Measurements from ENCODE around the gene ABHD2. TPM values are rescaled to one million over a fixed set of nuclear protein-coding genes. Genes with fewer than 3 reads are reported as not detected.

Gene ABHD2
- total RNA-seq, 1 experiment from 2014 or later: 148 TPM

- no peaks in the 10 kb centered on the region for H3K27me3 ChIP-seq (ENCODE audit: insufficient read depth, low read depth)
- no peaks in the 10 kb centered on the region for H4K20me1 ChIP-seq (ENCODE audit: insufficient read depth)
- H3K79me2 ChIP-seq (ENCODE audit: low read depth): no peaks in the 10 kb centered on the region
- H3K9me2 ChIP-seq (ENCODE audit: insufficient read depth): no peaks in the 10 kb centered on the region
- H3F3A ChIP-seq (ENCODE audit: insufficient read depth, low read depth): no peaks in the 10 kb centered on the region
- intact Hi-C loops (cut with micrococcal nuclease; ENCODE audit: unreplicated experiment): no loop called here
- ChIA-PET CTCF (no interaction called here), POLR2A (ENCODE audit: unreplicated experiment) (no interaction called here)
- H3K4me3 ChIP-seq: no peak overlapping the region
- no TSS peak for BruUV-seq (replicated peaks)
- H3K4me1 ChIP-seq (replicated peaks; ENCODE audit: insufficient read depth): no peaks in the 10 kb centered on the region
- no peak overlapping the region for H3K27ac ChIP-seq
- H2AFZ ChIP-seq: no peak overlapping the region
- TF ChIP-seq CTCF (conservative IDR thresholded peaks at IDR 0.05): no peak
- no peak for TF ChIP-seq EZH2 (IDR thresholded peaks at IDR 0.05; ENCODE audit: low read depth)
- no peak for DNase-seq
- H3K9me3 ChIP-seq (ENCODE audit: insufficient read depth, low read depth): peaks cover 23% of the 10 kb centered on the region; the same call in 1 of the 2 replicates
- H3K36me3 ChIP-seq (ENCODE audit: low read depth): no peaks in the 10 kb centered on the region
- no peak overlapping the region for H3K4me2 ChIP-seq
Observed at GRCh38 chr15:89070197-89071124, 17.8 kb upstream of the ABHD2 start.

- Histone ChIP-seq H3K9me2 (ENCODE audit: insufficient read depth) (no peaks in the 10 kb centered on the region), H3F3A (ENCODE audit: insufficient read depth, low read depth) (no peaks in the 10 kb centered on the region), H3K9me3 (ENCODE audit: insufficient read depth, low read depth) (peaks cover 13% of the 10 kb centered on the region; the same call in 1 of the 2 replicates), H3K27ac (no peak overlapping the region), H3K27me3 (ENCODE audit: insufficient read depth, low read depth) (no peaks in the 10 kb centered on the region), H3K4me2 (no peak overlapping the region), H3K79me2 (ENCODE audit: low read depth) (no peaks in the 10 kb centered on the region), H3K36me3 (ENCODE audit: low read depth) (no peaks in the 10 kb centered on the region), H2AFZ (no peak overlapping the region), H4K20me1 (ENCODE audit: insufficient read depth) (no peaks in the 10 kb centered on the region), H3K4me3 (no peak overlapping the region), H3K4me1 (replicated peaks; ENCODE audit: insufficient read depth) (no peaks in the 10 kb centered on the region)
- TF ChIP-seq CTCF (conservative IDR thresholded peaks at IDR 0.05) (no peak), EZH2 (IDR thresholded peaks at IDR 0.05; ENCODE audit: low read depth) (no peak)
- no TSS peak for BruUV-seq (replicated peaks)
- ChIA-PET CTCF (no interaction called here), POLR2A (ENCODE audit: unreplicated experiment) (interaction anchor here (0.5 to 0.6 kb wide), 2 partner anchors 17 to 33 kb away, joined by 3 to 7 read pairs; partner anchors contain the start of gene ABHD2)
- no peak for DNase-seq
- intact Hi-C loops (cut with micrococcal nuclease; ENCODE audit: unreplicated experiment): no loop called here
Observed at GRCh38 chr15:89071471-89071870, 16.8 kb upstream of the ABHD2 start.

GRCh38 chr15:89072277-89072869 lies 15.9 kb upstream of the ABHD2 start:
- intact Hi-C loops (cut with micrococcal nuclease; ENCODE audit: unreplicated experiment): no loop called here
- H3K9me3 ChIP-seq (ENCODE audit: insufficient read depth, low read depth): peaks cover 6% of the 10 kb centered on the region; the same call in 1 of the 2 replicates
- ChIA-PET CTCF (interaction anchor here (0.6 kb wide), 1 partner anchor 20 kb away, joined by 5 read pairs; no protein-coding TSS in a partner anchor), POLR2A (ENCODE audit: unreplicated experiment) (no interaction called here)
- no peak overlapping the region for H2AFZ ChIP-seq
- no peaks in the 10 kb centered on the region for H3K4me1 ChIP-seq (replicated peaks; ENCODE audit: insufficient read depth)
- H3K4me3 ChIP-seq: no peak overlapping the region
- H3K36me3 ChIP-seq (ENCODE audit: low read depth): no peaks in the 10 kb centered on the region
- H3K79me2 ChIP-seq (ENCODE audit: low read depth): no peaks in the 10 kb centered on the region
- no peaks in the 10 kb centered on the region for H4K20me1 ChIP-seq (ENCODE audit: insufficient read depth)
- H3F3A ChIP-seq (ENCODE audit: insufficient read depth, low read depth): no peaks in the 10 kb centered on the region
- H3K27ac ChIP-seq: no peak overlapping the region
- no peak for TF ChIP-seq EZH2 (IDR thresholded peaks at IDR 0.05; ENCODE audit: low read depth)
- TF ChIP-seq CTCF (conservative IDR thresholded peaks at IDR 0.05): no peak
- no peaks in the 10 kb centered on the region for H3K9me2 ChIP-seq (ENCODE audit: insufficient read depth)
- DNase-seq: no peak
- no peak overlapping the region for H3K4me2 ChIP-seq
- H3K27me3 ChIP-seq (ENCODE audit: insufficient read depth, low read depth): no peaks in the 10 kb centered on the region
- no TSS peak for BruUV-seq (replicated peaks)
